Breast epithelium (tissue), 3 donors: ENCODE results near the gene SLC39A3.

Source experiments
- CTCF ChIP-seq, 3 donors: fragments of 450-650 bp; IDR thresholded peaks; one replicate each; pipeline ENCODE4 v1.5.1; 2016 to 2017; ENCODE audit warnings: antibody characterized with exemption in 3 of 3, mild to moderate bottlenecking in 3 of 3, moderate library complexity in 3 of 3
- POLR2A ChIP-seq: fragments of 450-650 bp; IDR thresholded peaks from one replicate; pipeline ENCODE4 v1.6.1; 2016; ENCODE audit warnings: antibody characterized with exemption, mild to moderate bottlenecking, moderate library complexity

DNA sequence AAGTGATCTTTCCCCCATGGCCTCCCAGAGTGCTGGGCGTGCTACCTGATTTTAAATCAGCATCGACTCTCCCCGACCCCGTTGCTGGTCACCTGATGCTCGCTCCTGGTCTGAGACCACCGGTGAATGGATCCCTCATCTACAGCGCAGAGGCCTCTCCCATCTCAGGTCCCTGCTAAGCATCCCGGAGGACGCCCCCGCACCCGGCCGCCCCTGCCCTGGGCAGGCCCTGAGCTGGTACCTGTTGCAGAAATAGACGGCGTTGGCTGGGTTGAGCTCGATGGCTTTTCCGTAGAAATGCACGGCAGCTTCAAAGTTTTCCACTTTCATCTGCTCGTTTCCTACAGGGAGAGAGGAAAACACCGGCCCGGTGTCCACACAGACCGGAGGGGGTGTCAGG is 25.1 kb upstream of the SLC39A3 start:
- TF ChIP-seq CTCF (IDR thresholded peaks at IDR 0.05), result no peak
- no peak for TF ChIP-seq POLR2A
